DOHH2 (cell line): Measurements from ENCODE around the gene TUSC1.
"Not testable (repeated sequence)": the region's sequence is repeated elsewhere in the genome, so short reads cannot be mapped to it uniquely, and the experiment has no call there.

Experiments used
- EZH2phosphoT487 ChIP-seq: fragments of 200-600 bp; sonication (generic); IDR thresholded peaks from 2 replicates; pipeline ENCODE4 v1.6.1; 2017; ENCODE audit warnings: borderline replicate concordance, mild to moderate bottlenecking, antibody characterized with exemption, low read length, moderate library complexity, mixed read lengths
- TF ChIP-seq, protein P1 (sequence below): fragments of 200-600 bp; sonication (generic); IDR thresholded peaks from one replicate; pipeline ENCODE4 v1.5.1; 2014; ENCODE audit warnings: antibody characterized with exemption, mild to moderate bottlenecking, low read depth, low read length; ENCODE audit not compliant: poor library complexity, severe bottlenecking

DNA sequence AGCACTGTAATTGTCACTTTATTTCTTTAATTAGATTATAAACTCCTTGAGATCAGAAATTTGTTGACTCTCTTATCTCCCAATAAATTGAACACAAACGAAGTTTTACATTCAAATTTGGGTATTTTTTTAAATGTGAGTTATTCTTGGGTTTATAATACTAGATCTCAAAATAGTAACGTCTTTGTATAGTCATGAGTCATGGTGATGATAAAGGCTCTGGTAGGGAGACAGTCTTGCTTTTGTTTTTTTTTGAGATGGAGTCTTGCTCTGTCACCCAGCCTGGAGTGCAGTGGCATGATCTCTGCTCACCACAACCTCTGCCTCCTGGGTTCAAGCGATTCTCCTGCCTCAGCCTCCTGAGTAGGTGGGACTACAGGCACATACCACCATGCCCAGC lies 22.7 kb upstream of the TUSC1 start:
- TF ChIP-seq, protein P1, sequence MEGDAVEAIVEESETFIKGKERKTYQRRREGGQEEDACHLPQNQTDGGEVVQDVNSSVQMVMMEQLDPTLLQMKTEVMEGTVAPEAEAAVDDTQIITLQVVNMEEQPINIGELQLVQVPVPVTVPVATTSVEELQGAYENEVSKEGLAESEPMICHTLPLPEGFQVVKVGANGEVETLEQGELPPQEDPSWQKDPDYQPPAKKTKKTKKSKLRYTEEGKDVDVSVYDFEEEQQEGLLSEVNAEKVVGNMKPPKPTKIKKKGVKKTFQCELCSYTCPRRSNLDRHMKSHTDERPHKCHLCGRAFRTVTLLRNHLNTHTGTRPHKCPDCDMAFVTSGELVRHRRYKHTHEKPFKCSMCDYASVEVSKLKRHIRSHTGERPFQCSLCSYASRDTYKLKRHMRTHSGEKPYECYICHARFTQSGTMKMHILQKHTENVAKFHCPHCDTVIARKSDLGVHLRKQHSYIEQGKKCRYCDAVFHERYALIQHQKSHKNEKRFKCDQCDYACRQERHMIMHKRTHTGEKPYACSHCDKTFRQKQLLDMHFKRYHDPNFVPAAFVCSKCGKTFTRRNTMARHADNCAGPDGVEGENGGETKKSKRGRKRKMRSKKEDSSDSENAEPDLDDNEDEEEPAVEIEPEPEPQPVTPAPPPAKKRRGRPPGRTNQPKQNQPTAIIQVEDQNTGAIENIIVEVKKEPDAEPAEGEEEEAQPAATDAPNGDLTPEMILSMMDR = not testable (repeated sequence)
- not testable (repeated sequence) for TF ChIP-seq EZH2phosphoT487
